Measurements from ENCODE around the gene TMEM164. TPM values are rescaled to one million over a fixed set of nuclear protein-coding genes. Genes with fewer than 3 reads are reported as not detected.

The TMEM164 gene
- total RNA-seq, 2 donors from 2014 or later: 18.0 to 20.2 TPM

- no peak for DNase-seq (ENCODE audit: low spot score)
- no peak for TF ChIP-seq CTCF (IDR thresholded peaks at IDR 0.05)
- no peak for ATAC-seq (ENCODE audit: insufficient number of reproducible peaks, low FRiP score, low read depth)
- Histone ChIP-seq H3K4me1 (ENCODE audit: control insufficient read depth in 1 of 2, low read depth in 2 of 2) (no peaks in the 10 kb centered on the region), H3K4me3 (no peak overlapping the region), H3K9me3 (no peaks in the 10 kb centered on the region), H3K27me3 (replicated peaks; ENCODE audit: insufficient read depth) (no peaks in the 10 kb centered on the region), H3K36me3 (no peaks in the 10 kb centered on the region), H3K27ac (no peak overlapping the region)
These were observed 39.1 kb downstream of the TMEM164 start for GRCh38 chrX:110041980-110042379.

GRCh38 chrX:110042496-110042895 lies 39.6 kb downstream of the TMEM164 start:
- no peaks in the 10 kb centered on the region for H3K27me3 ChIP-seq (replicated peaks; ENCODE audit: insufficient read depth)
- H3K9me3 ChIP-seq: no peaks in the 10 kb centered on the region
- no peak overlapping the region for H3K4me3 ChIP-seq
- no peaks in the 10 kb centered on the region for H3K36me3 ChIP-seq
- ATAC-seq (ENCODE audit: insufficient number of reproducible peaks, low FRiP score, low read depth) (no peak), DNase-seq (ENCODE audit: low spot score) (no peak)
- TF ChIP-seq CTCF (IDR thresholded peaks at IDR 0.05): no peak
- no peak overlapping the region for H3K27ac ChIP-seq
- no peaks in the 10 kb centered on the region for H3K4me1 ChIP-seq (ENCODE audit: control insufficient read depth in 1 of 2, low read depth in 2 of 2)

- H3K27ac ChIP-seq: no peak overlapping the region
- H3K4me1 ChIP-seq (ENCODE audit: control insufficient read depth in 1 of 2, low read depth in 2 of 2): no peaks in the 10 kb centered on the region
- no peaks in the 10 kb centered on the region for H3K27me3 ChIP-seq (replicated peaks; ENCODE audit: insufficient read depth)
- DNase-seq (ENCODE audit: low spot score): no peak
- no peaks in the 10 kb centered on the region for H3K36me3 ChIP-seq
- no peak for TF ChIP-seq CTCF (IDR thresholded peaks at IDR 0.05)
- H3K4me3 ChIP-seq: no peak overlapping the region
- no peak for ATAC-seq (ENCODE audit: insufficient number of reproducible peaks, low FRiP score, low read depth)
- no peaks in the 10 kb centered on the region for H3K9me3 ChIP-seq
These were observed 40.6 kb downstream of the TMEM164 start for GRCh38 chrX:110043506-110043905.

- no peak overlapping the region for H3K27ac ChIP-seq
- no peak for ATAC-seq (ENCODE audit: insufficient number of reproducible peaks, low FRiP score, low read depth)
- H3K27me3 ChIP-seq (replicated peaks; ENCODE audit: insufficient read depth): no peaks in the 10 kb centered on the region
- no peaks in the 10 kb centered on the region for H3K36me3 ChIP-seq
- TF ChIP-seq CTCF (IDR thresholded peaks at IDR 0.05): no peak
- no peaks in the 10 kb centered on the region for H3K9me3 ChIP-seq
- no peak overlapping the region for H3K4me3 ChIP-seq
- H3K4me1 ChIP-seq (ENCODE audit: control insufficient read depth in 1 of 2, low read depth in 2 of 2): no peaks in the 10 kb centered on the region
- no peak for DNase-seq (ENCODE audit: low spot score)
These were observed 41.7 kb downstream of the TMEM164 start for GRCh38 chrX:110044346-110045249.

- no peak for ATAC-seq (ENCODE audit: insufficient number of reproducible peaks, low FRiP score, low read depth)
- Histone ChIP-seq H3K27ac (no peak overlapping the region), H3K9me3 (no peaks in the 10 kb centered on the region), H3K27me3 (replicated peaks; ENCODE audit: insufficient read depth) (no peaks in the 10 kb centered on the region), H3K4me3 (no peak overlapping the region), H3K4me1 (ENCODE audit: control insufficient read depth in 1 of 2, low read depth in 2 of 2) (no peaks in the 10 kb centered on the region), H3K36me3 (no peaks in the 10 kb centered on the region)
- TF ChIP-seq CTCF (IDR thresholded peaks at IDR 0.05): no peak
- DNase-seq (ENCODE audit: low spot score): no peak
These were observed 42.5 kb downstream of the TMEM164 start for GRCh38 chrX:110045421-110045820.

Measured in thoracic aorta (tissue), 2 donors.